HG03558 (cell line): ENCODE measurements around the gene CTDSPL2.
A peak's percentile ranks its signal among the peaks of the same experiment; 100 is the strongest.
"Not testable (repeated sequence)": the region's sequence is repeated elsewhere in the genome, so short reads cannot be mapped to it uniquely, and the experiment has no call there.

Source experiments
- ATAC-seq: cut with Tn5 transposase; IDR thresholded peaks from one replicate; pipeline ENCODE4 v1.9.1; 2021; ENCODE audit warnings: moderate number of reproducible peaks; ENCODE audit not compliant: unreplicated experiment; ENCODE audit errors: extremely low read depth

CTDSPL2 gene

DNA sequence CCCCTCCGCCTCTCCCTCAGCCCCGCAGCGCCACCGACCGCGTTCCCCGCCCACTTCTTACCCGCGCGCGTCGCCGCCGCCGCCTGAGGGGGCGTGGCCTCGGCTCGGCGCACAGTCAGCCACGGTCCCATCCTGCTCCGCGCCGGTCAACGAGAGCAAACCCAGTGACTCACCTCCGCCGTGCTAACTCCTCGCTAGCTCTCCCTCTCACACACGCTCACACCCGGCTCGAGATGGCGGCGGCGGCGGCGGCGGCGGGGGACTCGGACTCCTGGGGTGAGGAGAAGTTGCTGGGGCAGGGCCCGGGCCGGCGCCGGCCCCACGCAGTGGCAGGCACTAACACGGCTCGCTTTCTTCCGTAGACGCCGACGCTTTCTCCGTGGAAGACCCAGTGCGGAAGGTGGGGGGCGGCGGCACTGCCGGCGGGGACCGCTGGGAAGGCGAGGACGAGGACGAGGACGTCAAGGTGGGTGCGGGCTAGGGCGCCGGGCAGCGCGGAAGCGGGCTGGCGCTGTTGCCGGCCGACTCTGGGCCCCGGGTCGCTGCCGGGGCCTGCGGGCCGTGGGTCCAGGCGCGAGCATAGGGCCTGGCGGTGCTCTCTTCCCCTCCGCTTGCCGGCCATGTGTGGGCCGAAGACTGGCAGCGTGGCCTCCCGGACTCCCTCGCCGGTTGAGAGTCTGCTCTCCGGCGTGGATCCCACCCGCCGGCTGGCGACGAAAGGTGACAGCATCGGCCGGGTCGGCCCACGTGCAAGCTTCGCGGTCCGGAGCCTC lies 109.7 kb downstream of the CTDSPL2 start, which contains the start of gene EIF3J:
Gene EIF3J, plus strand, starts transcription at position 186 of the 773 bp plus-strand sequence. Its CDS starts 48 bp downstream, at position 234.
- ATAC-seq, result peak; percentile 80

DNA sequence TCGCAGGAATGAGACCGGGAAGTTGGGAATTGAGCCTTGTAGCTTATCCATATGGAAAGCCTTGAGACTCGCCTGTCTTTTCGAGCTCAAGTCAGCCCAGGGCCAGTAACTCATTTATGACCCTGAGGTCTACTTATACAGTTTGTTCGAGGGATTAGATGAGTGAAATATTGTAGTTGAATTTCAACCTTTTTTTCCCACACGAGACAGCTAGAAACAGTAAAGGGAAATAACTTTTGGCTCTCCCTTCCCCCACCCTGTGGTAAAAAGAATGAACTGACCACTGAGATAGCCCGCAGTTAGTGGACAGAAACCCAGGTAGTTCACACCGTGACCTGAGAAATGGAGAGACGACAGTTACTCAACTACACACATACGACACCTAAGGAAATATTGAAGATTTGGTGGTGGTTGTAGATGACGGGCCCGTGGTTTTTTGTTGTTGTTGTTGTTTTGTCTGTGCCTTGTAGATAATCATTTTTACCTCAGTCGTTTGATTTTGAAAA lies 110.4 kb downstream of the CTDSPL2 start:
- ATAC-seq, result no peak

DNA sequence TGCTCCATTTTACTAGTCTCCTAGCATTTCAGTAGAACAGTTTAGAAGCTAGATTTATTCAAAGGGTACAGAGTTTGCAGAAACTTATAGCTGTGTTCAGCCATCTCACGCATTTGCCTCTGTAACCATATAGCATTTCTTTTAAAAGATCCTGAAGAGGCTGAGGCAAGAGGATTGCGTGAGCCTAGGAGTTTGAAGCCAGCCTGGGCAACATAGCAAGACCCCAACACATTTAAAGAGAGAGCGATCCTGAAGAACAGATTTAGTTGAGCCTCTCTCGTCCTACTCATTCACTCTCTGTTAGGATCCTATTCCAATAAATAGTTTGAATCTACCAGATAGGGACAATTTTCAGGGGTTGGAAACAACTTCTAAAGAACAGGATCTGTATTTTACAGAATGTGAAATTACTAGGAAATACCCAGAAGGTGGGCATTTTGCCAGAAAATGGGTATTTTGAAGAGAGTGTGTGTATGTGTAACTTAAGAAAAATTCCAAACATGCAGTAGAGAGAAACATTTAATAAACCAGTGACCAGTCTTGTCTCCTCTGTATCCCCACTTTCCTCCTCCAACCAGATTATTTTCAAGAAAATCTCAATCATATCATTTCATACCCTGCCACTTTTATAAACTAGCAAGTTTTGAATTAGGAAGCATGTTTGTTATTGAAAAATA lies 114.0 kb downstream of the CTDSPL2 start:
- ATAC-seq, result no peak

DNA sequence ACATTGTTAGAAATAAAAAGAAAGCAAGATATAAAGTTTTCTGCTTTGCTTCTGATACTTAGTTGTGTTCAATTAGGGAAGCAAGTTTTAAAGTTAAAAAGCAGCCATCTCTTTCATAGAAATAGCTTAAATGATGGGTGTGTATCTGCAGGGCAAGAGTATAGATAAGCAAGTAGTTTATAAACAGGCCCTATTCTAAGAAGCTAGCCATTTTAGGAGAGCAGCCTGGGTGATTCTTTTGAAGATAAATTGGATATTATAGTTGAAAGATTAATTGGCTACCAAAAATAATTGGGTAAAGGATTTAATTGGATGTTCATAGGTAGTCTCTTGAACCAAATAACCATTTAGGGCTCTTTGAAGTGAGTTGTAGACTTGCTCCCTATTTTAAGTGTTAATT lies 115.2 kb downstream of the CTDSPL2 start:
- ATAC-seq, result no peak

DNA sequence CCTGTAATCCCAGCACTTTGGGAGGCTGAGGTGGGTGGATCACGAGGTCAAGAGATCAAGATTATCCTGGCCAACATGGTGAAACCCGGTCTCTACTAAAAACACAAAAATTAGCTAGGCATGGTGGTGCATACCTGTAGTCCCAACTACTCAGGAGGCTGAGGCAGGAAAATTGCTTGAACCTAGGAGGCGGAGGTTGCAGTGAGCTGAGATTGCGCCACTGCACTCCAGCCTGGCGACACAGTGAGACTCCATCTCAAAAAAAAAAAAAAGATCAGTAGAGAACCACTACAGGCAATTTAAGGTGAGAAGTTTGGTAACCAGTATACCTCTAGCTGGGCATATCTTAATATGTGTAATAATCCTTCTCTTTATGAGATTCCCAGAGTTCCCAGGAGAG lies 117.3 kb downstream of the CTDSPL2 start:
- not testable (repeated sequence) for ATAC-seq

DNA sequence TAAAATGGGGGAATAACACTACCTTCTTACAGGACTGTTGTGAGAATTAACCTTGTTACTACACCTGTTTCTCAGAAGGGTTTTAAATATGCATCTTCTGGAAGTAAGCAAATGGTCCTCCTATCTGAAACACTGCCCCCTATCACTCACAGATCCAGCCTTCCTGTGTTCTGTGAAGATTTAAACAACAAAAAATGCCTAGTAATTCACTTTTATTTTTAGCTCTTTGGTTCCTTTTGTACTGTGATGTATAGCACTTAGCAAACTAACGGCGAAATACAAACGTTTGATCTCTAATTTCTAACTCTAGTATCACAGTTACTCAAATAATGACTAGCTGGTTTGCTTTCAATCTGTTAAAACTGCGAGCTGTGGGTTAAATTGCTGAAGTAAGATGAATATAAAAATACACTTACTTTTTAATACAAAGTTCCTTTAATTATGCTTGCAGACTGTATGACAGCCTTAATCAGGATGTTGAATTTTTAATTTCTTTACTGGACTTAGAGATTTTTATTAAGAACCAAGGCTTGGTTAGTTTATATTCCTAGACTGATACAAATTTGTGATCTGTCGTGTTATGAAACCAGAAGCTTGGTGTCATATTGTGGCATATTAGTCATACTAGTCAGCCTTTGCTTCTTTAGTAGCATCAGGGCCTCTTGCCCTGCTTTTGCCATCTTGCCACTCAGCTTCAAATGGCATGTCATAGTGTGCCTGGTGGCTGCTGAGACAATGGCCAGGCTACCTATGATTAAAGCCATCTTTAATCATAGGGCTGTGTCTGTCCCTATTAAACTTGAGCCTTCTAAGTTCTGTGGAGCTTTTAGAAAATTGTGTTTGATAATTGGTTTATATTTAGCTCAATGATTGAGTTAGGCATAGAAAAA lies 118.7 kb downstream of the CTDSPL2 start:
- ATAC-seq, result no peak

DNA sequence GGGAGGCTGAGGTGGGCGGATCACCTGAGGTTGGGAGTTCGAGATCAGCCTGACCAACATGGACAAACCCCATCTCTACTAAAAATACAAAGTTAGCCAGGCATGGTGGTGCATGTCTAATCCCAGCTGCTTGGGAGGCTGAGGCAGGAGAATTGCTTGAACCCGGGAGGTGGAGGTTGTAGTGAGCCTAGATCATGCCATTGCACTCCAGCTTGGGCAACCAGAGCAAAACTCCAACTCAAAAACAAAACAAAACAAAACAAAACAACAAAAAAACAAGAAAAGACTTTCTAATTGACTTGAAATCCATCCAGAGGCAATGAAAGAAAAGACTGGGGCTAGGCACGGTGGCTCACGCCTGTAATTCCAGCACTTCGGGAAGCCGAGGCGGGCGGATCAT lies 121.7 kb downstream of the CTDSPL2 start:
- ATAC-seq, result not testable (repeated sequence)

DNA sequence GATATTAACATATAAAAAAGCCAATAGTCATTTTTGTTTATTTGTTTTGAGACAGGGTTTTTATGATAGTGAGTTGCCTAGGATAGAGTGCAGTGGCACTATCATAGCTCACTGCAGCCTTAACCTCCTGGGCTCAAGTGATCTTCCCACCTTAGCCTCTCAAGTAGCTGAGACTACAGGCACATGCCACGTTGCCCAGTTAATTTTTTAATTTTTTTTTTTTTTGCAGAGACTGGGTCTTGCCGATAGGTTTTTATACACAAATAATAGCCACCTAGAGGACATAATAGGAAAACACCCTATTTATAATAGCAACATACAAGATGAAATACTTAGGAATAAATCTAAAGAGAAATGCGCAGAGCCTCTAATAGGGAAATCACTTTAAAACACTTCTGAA lies 122.8 kb downstream of the CTDSPL2 start:
- ATAC-seq, result no peak

DNA sequence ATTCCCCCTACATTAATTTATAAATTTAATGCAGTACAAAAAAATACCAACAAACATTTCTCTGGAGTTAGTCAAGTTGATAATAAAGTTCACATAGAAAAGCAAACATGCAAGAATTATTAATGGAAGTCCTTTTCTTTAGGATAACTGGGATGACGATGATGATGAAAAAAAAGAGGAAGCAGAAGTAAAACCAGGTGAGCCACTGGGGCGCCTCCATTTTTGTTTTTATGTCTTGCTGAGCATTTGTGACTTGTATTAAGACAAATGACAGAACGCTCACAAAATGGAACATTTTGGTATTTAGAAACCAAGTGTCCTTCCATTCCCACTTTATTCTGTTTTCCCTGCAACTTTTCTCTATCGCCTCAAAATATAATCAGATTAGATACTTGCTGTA lies 123.3 kb downstream of the CTDSPL2 start:
- no peak for ATAC-seq

DNA sequence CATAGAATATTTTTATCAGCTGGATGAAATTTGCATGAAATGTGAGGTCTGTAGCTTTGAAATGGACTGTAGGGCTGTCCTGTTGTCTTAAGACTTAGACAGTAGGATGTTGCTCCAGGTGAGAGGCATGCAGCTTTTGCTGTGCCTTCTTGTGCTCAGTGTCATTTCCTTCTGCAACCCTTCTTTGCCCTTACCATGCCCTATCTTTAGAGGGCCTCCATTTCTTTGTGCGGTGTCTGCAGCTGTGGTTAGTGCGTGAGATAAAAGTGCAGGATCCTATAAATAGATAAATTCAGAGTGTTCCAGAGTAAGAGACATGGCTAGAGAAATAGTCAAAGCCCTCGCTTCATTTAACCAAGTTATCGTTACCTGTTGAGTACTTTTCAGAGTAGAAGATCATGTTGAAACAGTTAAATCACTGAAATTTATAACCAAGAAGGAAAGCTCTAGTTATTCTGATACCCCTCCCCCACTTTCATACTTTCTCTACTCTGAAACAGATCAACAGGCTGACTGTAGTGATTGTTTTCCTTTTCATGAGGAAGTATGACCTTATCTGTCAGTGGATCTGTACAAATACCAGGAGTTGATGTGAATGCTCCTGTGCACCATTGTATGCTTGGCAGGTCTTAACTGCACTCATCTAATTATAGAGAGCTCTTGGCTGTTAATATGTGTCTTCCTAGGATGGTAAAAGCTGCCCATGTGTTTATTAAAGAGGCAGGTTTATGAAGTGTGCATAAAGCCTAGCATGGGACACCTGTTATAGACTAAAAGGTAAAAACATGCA lies 127.7 kb downstream of the CTDSPL2 start:
- ATAC-seq, result no peak

DNA sequence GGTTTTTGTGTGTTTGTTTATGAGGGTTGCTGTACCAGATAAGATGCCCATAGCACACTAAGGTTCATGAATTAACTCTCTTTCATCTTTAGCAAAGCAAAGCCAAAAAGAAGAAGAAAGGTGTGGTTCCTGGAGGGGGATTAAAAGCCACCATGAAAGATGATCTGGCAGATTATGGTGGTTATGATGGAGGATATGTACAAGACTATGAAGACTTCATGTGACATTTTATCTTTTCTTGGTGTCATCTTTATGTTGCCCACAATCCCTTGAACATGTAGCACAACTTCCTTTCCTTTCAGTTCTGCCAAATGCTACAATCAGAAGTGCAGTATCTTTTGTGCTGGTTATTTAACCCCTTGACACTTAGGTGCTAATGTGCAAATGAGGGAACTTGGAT lies 133.5 kb downstream of the CTDSPL2 start:
- ATAC-seq, result not testable (repeated sequence)

DNA sequence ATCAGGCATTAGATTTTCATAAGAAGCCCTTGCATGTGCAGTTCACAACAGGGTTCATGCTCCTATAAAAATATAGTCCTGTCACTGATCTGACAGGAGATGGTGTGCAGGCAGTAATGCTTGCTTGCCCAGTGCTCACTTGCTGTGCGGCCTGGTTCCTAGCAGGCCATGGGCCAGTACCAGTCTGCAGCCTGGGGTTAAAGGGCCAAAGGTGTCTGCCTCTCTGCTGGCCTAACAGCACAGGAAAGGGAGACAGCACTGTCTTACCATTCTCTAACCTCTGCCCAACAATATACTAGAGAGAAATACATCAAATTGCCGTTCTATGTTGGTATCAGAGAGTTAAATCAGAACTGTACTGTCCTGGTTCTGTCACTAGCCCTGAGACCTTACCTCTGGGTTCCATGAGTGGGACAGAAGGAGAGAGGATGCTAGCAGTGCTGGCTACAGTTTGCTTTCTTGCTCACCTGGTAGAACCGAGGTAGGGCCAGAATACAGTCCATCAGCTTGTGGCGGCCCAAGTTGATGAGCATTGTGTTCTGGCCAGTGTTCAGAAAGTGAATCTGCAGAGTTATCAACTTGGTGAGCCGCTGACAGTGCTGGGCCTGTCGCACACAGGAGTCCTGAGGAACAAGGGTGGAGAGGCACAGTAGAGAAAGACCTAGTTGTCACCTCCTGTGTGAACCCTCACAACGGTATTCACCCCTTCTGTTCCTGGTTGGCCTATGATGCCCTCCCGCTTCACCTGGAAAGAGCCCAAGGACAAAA lies 138.1 kb downstream of the CTDSPL2 start:
- no peak for ATAC-seq

DNA sequence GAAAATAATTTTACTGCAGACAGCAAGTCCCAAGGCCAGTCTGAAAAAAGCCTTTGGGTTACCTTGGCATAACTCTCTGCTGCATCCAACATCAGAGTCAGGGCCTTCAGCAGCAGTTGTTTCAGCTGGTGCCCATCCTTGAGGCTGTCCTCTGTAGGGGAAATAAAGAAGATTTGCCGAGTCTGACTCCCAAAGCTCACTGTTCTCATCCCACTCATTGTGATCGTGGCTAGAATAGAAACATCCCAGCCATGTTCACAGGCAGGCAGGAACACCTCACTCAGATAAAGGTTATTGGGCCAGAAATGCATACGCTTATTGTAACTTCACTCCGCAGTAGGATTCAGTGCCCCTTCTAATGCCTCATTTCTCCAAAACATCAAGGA lies 138.7 kb downstream of the CTDSPL2 start:
- ATAC-seq, result no peak

DNA sequence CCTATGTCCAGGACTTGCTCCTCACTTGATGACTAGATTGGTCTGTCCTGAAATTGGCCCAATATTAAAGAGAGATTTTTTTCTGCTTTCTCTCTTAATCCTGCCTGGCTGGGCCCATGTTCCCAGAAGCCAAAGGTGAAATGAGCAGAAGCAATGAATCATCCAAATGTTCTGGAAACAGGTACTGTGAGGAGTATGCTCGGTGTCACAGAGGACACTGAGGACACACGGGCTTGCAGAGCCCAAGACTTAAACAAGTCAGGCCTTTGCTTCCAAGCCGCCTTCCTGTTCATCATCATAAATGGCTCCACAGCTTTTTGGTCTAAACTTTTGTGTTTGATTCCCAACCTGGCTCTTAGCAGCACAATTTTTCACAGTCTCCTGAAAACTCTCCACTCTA lies 140.9 kb downstream of the CTDSPL2 start:
- ATAC-seq, result no peak

DNA sequence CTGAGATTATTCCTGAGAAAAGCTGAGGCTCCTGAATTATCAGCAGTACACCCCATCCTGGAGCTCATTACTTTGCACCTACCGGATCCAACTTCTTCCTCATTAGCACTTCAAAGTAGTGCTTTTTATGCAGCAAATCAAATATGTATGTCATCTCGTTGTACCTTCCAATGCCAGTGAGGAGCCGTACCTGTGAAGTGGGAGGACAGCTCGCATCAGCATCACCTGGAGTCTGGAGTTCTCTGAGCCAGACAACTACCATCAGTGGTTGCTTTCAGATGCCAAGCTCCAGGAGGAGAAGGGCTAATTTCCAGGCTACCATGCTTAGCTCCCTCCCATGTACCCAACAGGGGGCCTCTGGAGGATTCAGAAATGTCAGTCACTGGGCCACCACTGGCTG lies 141.9 kb downstream of the CTDSPL2 start:
- no peak for ATAC-seq

DNA sequence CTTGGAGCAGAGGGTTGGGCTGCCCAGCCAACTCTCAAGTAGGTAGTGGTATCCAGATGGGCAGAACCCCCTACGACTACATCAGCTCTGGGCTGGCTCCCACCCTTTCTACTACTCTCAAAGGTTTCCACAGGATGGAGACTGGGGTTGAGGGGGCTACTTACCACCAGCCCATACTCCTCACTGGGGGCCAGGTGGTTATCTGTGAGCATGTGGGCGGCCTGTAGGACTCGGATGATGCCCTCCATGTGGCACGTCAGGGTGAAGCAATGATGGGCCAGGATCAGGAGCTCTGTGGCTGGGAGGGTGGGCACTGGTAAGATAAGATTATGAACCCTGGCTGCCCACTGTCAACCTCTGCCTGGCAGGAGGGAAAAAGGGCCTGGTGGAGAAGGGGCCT lies 142.9 kb downstream of the CTDSPL2 start:
- ATAC-seq, result no peak

DNA sequence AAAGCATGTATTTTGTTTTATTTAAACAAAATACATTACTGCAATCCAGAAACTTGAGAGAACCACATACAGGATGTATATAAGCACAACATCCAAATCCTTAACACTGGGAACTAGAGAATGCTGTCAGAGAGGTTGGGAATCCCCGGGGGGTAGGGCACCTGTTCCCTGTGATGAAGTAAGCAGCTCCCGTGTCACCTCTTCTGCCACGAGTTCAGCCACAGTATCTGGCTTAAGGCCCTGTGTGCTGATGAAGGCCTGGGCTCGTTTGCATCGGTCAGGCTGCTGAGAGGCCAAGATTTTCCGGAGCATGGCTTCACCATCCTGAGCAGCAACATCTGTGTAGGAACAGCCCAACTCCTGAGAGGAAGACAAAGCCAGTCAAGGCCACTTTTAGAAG lies 146.0 kb downstream of the CTDSPL2 start:
- ATAC-seq, result no peak

DNA sequence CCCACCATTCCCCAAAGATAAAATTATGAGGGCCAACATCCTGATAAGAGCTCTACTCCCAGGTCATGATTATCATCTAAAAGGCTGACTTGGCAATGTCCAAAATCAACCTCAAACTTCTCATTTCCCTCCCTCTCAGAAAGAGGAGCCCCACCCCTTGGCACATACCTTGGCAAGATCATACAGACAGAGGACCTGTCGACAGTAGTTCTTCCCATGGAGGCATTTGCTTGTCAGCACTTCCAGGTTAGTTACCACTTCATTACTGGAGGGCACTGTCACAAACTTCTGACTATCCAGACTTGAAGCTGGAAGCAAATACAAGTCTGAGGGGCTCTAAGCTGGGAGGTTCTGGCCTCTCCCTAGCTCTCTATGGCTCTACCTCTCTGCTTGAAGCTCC lies 147.3 kb downstream of the CTDSPL2 start:
- ATAC-seq, result no peak
